NCI-H446 (cell line): Measurements from ENCODE around the gene GCSH.

Source experiments
- DNase-seq, 2 experiments: peaks; one replicate each; lab custom pipeline; 2025; lab: John Stamatoyannopoulos, UW

Gene GCSH

DNA sequence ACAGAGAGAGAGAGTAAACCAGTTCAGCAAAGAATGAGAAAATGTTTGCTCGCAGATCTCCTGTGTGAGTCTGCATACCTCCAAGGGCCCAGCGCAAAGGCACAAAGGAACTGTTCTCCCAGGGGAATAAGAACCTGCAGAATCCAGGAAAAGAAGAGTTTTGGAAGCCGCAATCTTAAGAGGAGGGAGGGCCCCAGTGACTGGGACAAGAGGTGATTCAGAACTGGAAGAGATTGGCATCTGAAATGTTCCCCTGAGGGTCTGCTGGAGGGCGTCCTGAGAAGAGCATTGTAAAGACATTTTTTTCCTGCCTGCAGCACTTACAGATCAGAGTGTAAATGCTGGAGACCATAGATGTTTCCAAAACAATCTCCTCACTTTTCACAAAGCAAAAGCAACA, 54.5 kb downstream of the GCSH start:
- DNase-seq = no peak

DNA sequence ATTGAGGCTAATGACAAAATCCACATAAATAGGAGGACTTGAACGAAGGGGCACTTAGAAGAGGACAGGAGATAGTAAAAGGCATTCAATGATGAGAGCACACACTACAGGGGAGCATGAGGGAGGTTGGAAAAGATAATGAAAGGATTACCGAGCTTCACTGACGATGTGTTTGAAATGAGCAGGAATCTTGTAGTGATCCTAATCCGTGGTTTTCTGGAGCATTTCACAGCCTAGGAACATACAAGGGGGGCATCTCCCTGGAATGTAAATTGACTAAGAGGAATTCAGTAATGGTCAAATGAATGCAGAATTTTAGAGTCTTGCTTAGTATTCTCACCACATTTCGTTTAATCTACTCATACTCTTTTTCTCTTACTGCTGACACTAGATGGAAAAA, 55.4 kb downstream of the GCSH start:
- no peak for DNase-seq

DNA sequence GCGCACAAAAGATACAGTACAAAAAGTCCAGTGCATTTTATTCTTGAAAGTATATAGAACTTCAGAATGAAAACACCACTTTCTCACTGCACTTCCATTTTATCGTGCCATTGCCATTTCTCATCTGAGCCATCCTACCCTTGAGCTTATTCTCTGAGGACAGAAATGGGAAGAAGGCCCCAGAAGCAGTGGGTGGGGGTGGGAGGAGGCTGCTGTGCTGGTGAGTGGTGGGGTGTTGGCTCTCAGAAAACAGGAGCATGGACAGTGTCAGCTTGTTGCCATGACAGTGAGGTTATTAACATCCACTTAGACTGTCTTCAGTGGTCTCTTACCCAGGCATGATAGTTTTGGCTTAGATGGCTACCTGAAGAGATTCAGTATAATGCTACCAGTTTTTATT, 56.1 kb downstream of the GCSH start:
- no peak for DNase-seq

DNA sequence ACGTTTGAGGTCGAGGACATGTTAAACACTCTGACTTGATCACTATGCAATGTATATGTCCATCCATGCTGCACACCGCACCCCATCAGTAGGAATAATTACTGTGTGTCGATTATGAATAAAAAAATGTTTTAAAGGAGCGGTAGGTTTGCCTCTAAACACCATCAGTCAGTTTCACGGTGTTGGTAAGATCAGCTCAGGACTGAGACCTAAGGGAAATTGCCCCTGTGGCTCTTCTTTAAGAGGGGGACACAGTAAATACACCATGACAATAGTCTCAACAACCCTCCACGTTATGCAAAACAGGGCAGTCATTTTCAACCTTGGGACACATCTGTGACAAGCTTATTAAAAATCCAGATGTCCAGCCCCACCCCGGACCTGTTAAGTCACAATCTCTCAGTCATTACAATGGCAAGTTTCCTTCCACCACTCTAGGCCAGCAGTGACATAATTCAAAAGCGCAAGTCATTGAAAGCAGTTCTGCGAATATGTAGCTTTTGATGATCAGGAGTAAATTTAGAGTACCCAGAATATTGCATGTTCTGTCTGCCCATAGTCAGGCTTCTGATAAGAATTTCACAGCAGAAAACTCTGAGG, 59.3 kb downstream of the GCSH start:
- no peak for DNase-seq

DNA sequence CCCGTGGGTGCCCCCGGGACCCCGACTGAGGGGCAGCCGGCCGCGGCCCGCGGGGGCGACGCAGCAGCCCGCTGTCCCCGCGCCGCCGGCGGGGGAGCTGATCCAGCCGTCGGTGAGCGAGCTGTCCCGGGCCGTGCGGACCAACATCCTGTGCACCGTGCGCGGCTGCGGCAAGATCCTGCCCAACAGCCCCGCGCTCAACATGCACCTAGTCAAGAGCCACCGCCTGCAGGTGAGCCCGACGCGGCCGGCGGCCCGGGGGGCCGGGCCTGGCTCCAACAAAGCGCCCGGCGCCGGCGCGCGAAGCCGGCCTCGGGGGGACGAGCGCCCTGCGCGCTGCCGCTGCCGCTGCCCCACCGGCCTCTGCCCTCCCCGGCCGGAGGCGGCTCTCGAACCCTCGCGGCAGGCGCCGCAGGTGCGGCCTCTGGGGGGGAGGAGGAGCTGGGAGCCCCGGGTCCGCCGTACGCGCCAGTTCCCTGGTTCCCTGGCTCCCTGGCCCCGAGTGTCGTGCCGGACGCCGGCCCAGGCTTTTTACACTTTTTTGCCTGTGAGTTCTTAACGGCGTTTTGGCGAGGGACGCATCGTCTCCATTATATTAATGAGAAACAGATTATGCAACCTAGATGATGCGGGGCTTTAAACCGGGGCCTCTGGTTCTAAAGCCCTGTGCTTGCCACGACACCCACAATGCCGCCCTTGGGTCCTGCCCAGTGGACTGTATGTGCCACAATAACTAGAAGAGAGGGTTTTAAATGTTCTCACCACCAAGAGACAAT, 60.0 kb downstream of the GCSH start:
- peak in 1 of 2 experiments; percentile 20 for DNase-seq

DNA sequence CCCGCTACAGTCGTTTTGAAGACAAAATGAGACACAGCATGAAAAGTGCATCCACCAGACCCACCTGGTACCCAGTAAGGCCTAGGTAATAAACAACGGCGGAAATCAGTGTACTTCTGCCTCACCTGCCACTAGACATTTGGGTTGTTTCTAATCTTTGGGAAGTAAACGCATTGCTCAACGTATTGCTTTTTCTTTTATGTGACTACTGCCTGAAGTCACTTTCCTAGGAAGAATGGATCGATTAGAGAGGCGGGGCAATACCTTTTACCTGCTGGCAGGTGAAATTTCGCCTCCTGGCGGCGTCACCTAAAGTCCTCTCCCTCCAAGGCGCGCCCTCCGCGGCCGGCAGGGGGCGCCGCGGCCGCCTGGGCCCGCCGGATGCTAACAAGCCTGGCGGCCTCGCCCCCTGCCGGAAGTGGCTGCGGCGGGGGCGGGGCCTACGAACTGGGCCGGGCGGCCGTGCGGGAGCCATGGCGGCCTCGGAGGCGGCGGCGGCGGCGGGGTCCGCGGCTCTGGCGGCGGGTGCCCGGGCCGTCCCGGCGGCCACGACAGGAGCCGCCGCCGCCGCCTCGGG, 60.7 kb downstream of the GCSH start, which contains the start of gene ATMIN:
ATMIN (plus strand) TSS at position 445 of the 577 bp plus-strand sequence; CDS start at position 474, 29 bp downstream.
- DNase-seq = peak; percentile 8 to 82
